ENCODE results near the gene NUP50.

Gene NUP50, protein sequence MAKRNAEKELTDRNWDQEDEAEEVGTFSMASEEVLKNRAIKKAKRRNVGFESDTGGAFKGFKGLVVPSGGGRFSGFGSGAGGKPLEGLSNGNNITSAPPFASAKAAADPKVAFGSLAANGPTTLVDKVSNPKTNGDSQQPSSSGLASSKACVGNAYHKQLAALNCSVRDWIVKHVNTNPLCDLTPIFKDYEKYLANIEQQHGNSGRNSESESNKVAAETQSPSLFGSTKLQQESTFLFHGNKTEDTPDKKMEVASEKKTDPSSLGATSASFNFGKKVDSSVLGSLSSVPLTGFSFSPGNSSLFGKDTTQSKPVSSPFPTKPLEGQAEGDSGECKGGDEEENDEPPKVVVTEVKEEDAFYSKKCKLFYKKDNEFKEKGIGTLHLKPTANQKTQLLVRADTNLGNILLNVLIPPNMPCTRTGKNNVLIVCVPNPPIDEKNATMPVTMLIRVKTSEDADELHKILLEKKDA

DNA sequence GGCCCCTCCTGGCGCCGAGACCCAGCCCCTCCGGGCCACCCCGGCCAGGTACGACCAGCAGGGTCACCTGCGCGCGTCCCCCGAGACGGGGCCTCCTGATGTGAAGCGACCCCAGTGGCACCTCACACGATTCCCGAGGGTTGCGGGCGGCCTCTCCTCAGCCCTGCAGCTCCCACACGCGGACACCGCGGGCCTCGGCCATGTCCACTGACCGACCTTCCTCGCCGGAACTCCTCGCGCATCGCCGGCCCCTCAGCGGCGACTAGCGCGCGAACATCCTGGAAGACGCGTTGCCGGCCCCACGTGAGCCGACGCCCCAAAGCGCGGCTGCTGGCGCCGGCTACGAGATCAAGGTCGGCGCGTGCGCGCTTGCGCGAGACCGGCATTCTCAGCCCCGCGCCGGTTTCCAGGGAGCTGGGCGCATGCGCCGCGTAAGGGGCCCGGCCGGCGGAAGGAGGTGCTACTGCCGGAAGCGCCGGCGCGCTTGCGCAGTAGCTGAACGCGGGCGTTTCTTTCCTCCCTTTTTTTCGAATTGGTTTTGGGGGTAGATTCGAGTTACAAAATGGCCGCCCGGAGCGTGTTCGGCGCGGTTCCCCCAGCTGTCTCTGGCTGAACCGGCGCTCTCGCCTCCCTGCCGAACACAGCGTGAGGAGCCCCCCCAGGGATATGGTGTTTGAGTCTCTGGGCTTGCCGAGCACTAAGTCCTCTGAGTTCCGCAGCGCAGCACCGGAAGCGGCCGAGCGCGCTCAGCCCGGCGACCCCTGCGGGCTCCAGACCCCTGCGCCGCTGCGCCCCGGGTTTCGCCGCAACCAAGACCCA is at the start of gene NUP50:
NUP50 (plus strand) TSS at position 475 of the 819 bp plus-strand sequence. CDS start 4,253 bp downstream, outside the sequence.
- peak; percentile 91 for DNase-seq (ENCODE audit: low read depth in 2 of 2)

DNA sequence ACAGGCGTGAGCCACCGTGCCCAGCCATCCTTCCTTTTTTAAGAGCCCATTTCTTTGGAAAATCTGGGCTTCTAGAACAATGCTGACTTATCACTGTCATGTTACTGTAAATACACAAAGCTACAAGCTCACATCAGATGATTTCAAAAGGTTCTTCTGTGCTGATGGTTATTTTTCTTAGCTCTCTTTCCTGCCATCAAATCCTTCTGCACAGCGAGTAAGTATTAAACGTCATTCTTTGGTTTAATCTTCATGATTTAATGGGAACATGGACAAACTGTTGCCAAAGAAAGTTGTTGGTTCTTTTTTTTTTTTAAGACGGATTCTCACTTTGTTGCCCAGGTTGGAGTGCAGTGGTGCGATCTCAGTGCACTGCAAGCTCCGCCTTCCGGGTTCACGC is 43.3 kb upstream of the NUP50 start:
- no peak for DNase-seq (ENCODE audit: low read depth in 2 of 2)

DNA sequence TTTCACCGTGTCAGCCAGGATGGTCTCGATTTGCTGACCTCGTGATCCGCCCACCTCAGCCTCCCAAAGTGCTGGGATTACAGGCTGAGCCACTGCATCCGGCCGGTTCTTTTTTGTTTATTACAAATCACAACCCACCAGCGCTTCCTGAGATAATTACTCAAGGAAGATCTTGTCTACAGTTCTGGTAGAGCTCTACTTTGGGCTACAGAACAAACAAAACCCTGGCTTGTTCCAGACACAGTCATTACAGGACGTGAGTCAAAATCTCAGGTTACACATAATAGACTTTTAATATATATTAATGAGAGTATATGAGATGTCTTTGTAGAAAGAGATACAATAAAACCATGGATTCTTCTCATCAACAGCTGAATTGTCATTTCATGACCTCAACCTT is 42.8 kb upstream of the NUP50 start:
- DNase-seq (ENCODE audit: low read depth in 2 of 2): no peak

DNA sequence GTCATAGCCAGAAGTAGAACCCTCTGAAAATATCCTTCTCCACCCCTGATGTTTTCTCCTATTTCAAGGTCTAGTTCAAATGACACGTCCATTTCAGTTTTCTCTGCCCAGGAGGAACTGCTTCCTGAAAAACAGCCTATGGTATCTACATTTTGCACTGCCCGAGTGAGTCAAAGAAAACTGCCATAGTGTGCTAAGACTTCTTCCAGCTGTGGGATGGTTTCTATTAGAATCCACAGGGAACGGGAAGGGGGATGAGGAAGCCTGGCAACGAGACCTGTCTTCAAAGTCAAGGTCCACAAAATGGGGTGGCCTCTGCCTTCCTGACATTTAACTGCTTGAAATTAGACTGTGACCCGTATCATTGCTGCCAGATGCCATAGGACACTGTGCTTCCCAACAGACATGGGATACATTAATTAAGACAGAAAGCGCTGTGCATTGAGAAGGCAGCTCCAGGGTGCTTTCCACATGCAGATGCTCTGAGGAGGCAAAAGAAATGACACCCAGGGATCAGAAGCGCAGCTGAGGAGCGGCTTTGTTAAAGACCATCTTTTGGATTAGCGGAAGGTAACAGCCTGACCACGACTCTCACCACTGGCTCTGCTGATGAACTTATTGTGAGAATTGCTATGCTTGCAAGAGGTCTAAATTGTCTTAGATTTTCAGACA is 39.4 kb upstream of the NUP50 start:
- DNase-seq (ENCODE audit: low read depth in 2 of 2): no peak

DNA sequence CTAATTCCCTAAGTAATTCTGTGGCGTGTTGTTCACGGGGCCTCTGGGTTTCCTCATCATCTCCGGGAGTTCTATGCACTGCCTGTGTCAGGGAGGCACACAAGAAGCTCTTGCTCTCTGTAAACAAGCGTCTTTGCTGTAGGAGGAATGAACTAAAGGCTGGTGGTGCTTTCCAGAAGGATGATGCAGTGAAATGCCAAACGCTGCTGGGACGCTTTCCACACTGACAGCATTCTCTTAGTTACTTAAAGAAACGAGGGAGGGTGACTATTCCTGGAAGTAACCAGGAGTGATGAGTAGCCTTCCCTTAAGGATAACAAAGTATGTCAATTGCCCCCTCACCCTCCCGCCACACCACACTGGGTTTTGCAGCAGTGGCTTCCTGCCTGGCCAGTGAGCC is 38.5 kb upstream of the NUP50 start:
- DNase-seq (ENCODE audit: low read depth in 2 of 2): no peak

DNA sequence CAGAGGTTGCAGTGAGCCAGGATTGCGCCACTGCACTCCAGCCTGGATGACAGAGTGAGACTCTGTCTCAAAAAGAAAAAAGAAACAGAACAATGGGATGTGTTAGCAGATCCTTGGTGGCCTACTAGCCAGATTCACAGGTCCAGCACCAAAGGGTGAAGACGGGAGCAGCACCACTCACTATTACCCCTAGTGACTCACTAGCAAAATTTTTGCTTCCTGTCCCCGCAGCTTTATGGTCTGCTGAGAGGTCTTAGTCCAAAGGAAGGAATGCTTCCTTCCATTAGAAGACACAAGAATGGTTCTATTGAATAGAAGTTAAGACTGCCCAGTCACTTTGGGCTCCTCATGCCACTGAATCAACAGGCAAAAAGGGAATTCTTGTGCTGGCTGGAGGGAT is 35.9 kb upstream of the NUP50 start:
- no peak for DNase-seq (ENCODE audit: low read depth in 2 of 2)

DNA sequence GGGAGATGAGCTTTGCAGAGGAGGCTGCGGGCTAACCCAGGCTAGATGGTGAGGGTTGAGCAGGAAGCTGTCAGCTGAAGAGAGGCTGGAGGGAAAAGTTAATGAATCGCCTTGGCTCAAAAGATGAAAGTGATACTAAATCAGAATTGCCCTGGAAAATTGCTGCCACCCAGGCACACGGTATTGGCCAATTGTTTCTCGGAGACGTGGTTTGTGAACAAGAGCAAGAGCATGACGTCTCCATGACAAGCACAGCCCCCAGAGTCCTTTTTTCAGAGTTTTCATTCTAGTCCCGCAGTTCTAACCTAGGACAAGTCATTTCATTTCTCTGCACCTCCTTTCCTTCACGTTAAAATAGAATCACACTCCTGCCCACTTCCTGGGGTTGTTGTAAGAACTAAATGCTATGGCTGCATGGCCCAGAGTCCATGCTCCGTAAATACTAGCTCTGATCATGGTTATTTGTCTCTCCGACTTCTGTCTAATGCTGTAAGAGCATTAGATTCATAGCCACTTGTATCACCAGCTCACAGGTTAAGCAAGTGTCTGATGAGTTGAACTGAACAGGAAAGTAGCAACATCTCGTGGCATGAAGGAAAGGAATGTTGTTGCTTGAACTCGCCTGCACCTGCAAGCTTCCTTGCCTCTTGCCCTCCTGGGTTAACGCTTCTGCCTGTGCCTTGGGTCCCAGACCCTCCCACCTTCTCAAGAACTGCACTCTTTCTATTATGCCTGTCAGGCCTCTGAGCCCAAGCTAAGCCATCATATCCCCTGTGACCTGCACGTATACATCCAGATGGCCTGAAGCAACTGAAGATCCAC is 33.8 kb upstream of the NUP50 start:
- DNase-seq (ENCODE audit: low read depth in 2 of 2): peak; percentile 11 to 17

DNA sequence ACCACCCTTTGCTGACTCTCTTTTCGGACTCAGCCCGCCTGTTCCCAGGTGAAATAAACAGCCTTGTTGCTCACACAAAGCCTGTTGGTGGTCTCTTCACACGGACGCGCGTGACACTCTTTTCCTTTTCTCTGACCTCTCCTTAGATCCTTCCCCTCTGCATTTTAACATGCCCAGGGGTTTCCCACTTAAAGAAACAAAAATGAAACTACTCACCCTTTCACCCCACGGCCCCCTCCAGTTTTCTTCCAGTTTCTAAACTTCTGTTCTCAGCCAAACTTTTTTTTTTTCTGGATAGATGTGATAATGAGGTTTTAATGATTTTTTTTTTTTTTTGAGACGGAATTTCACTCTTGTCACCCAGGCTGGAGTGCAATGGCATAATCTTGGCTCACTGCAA is 32.8 kb upstream of the NUP50 start:
- DNase-seq (ENCODE audit: low read depth in 2 of 2): no peak

DNA sequence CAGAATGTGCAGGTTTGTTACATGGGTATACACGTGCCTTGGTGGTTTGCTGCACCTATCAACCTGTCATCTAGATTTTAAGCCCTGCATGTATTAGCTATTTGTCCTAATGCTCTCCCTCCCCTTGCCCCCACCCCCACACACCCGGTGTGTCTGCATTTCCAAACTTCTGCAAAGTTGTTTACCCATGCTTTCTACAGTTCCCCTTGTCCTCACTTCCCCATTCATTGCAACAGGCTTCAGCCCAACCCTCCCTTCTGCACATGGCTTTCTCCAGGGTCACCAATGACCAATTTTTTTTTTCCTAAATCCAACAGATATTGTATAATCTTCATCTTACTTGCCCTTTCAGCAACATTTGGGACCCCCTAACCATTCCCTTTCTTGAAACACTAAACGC is 32.0 kb upstream of the NUP50 start:
- no peak for DNase-seq (ENCODE audit: low read depth in 2 of 2)

DNA sequence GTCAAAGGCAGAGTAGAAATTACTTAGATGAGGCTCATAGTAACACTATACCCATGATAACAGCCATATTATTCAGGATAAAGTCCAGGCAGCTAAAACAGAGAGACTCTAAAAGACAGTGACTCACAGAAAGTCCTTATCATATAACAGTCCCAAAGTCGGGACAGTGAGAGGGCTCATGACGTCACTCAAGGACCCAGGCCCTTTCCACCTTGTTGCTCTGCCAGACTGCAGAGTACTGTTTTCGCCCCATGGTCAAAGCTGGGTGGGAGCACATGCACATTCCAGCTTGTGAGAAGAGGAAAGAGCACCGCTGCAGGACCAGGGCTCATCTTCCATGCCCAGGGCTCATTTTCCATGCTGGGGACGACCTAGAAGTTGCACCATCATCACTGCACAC is 29.4 kb upstream of the NUP50 start:
- DNase-seq (ENCODE audit: low read depth in 2 of 2): no peak

DNA sequence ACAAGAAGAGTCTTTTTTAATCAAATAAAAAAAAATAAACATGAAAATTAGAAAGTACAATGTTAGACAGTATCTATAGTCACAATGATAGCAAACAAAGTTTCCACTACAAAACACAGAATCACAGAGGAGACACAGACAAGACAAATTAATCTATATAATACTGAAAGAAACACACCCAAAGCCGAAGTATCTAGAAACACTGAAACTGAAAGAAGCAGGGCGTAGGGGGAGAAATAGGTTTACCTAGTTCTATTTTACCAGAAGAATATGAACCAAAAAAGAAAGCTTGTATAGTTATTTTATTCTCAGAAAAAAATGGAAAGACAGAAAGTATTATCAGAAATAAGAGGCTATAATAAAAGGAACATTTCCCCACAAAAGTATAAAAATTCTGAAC is 27.1 kb upstream of the NUP50 start:
- no peak for DNase-seq (ENCODE audit: low read depth in 2 of 2)

DNA sequence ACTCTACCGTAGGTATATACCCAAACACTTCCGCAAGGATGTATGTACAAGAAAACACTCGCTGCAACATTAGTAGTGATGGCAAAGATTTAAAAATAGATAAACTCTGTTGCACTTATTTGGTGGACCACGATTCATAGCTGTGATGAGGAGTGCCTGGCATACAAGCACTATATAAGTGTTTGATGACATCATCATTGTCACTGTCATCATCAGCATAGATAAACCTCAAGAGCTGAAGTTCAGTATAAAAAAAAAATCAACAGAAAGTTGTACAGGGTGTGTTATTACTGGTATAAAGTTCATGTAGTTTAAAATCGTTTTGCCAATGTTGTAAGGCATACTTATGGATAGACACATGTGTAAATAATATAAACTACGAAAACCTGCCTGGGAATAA is 24.0 kb upstream of the NUP50 start:
- DNase-seq (ENCODE audit: low read depth in 2 of 2): no peak

DNA sequence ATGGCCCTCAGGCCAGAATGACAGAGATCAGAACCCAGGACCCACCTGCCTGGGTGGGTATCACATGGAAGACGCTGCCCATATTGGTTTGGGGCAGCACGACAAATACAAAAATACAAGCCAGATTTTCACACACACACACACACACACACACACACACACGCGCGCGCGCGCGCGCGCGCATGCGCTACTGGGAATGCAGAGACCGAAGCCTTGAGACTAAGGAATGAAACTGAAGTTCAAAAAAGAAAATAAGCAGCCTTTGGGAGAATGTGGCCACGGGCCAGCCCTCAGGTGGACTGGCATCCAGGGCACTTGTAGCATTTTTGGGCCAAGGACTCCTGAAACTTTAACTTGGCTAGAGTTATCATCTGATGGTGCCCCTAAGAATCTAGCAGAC is 21.3 kb upstream of the NUP50 start:
- no peak for DNase-seq (ENCODE audit: low read depth in 2 of 2)

DNA sequence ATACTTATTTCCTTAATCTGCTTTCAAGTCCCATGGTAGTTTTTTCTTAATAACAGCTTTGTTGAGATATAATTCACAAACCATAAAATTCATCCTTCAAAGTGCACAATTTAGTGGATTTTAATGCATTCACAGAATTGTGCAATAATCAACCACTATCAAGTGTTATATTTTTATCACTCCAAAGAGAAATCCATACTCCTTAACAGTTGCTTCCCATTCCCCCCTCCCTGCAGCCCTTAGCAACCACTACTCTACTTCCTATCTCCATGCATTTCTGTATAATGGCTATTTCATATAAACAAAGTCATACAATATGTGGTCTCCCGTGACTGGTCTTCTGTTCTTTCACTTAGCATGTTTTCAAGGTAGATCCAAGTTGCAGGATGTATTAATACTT is 18.8 kb upstream of the NUP50 start:
- DNase-seq (ENCODE audit: low read depth in 2 of 2): no peak

DNA sequence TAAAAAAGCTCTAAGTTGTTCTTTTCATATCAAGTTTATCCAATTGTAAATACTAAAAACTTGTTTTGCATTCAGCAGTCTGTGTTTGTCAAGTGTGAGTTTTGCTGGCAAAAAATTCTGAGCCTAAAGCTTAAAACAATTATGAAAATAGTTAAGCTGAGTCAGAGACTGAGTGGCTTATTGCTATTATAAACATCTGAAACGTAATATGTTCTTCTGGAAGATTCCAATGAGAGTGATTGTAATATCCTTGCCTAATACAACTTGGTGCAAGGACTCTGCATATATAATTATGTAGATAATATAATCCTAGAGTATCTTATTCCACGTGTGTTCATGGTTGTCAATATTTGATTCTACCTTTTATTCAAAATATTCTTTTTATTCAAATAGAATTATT is 14.1 kb upstream of the NUP50 start:
- no peak for DNase-seq (ENCODE audit: low read depth in 2 of 2)

DNA sequence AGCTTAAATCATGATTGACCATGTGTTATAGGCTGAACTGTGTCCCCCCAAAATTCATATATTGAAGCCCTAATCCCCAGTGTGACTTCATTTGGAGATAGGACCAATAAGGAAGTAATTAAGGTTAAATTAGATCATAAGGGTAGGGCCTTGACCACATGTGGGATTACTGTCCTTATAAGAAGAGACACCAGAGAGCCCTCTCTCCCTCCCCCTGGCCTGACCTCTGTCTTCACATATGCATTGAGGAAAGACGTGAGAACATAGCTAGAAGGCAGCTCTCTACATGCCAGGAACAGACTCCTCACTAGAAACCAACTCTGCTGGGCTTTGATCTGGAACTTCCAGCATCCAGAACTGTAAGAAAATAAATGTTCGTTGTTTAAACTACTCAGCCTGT is 13.6 kb upstream of the NUP50 start:
- no peak for DNase-seq (ENCODE audit: low read depth in 2 of 2)

DNA sequence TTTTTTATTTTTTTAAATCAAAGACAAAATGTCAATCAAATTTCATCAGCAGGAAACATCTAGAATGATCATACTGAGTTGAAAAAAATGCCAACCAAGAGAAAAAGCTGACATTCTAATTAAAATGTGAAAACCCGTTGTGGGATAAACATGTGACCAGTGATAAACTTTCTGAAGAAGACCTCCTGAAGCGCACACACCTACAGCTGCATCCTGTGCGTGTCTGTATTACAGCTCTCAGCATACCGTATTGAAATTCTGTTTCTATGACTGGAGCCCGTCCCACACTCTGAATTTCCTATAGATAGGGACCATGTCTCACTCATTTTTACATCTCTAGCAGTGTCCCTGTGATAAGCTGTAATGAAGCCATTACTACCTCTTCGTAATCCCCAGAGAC is 12.2 kb upstream of the NUP50 start:
- DNase-seq (ENCODE audit: low read depth in 2 of 2): no peak

DNA sequence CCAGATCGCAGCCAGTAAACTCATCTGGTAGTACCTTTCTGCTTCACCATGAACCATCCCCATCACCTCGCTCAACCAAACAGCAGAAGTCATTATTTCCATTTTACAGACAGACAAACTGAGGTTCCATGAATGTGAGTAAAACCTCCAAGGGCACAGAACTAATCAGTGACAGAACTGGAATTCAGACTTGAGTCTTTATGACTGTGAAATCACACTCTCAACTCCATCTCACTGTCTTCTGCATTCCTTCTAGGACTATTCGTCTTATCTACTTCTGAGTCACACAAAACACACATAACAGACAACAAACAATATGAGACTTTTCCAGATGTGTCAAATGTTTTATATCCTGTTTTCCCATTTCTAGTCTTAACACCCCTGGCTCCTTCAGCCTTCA is 9.3 kb upstream of the NUP50 start:
- DNase-seq (ENCODE audit: low read depth in 2 of 2): no peak

DNA sequence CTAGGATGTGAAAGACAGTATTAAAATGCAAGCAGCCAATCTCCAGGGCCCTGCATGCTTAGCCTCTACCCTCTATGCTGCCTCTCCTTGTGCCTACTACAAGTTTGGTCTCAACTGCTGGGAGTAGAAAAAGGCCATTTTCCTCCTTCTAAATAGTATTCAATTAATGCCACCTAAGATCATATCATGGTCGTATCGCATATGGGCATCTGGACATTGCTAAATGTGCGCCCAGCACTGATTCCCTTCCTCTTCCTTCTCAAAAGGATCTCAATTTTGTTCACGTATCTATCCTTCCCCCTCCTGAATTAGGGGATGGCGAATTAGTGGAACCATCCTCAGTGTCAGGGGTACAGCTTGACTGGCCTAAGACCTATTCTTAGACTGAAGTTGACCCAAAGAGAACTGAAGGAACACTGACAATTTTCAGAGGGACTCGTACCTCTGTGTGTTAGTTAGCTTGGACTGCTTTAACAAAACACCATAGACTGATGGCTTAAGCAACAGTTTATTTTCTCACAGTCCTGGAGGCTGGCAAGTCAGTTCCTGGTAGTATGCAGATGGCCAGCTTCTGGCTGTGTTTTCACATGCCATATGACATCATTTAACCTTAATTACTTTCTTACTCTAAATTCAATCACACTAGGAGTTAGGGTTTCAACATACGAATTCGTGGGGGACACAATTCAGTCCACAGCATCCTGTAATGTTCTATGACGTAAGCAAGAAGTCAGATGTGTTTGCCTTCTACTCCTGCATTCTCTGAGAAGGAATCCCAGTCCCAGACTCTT is 8.5 kb upstream of the NUP50 start:
- DNase-seq (ENCODE audit: low read depth in 2 of 2): no peak

DNA sequence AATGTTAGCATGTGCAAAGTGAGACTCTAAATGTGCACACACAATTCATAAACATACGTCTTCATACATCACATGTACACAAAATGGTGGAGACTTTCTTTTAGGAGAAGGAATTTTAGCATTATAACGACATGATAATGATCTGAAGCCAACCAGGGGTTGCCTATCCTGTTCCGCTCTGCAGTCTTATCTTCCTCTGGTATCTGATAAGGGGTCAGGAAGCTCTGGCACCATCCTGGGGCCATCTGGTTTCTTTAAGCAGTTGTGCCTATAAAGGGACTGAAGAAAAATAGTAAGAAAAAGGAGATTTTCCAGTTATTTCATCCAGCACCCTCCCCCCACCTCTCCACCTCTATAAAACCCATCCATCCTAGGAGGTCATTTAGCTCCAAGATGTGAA is 5.8 kb upstream of the NUP50 start:
- DNase-seq (ENCODE audit: low read depth in 2 of 2): no peak
